Kidney (tissue), 22 donors: ENCODE data around the gene SYT4. TPM values are rescaled to one million over a fixed set of nuclear protein-coding genes. Genes with fewer than 3 reads are reported as not detected.

Experiments
- DNase-seq, 5 donors: peaks; one replicate each; pipeline ENCODE4 v3.0.0-alpha.2; 2013 to 2020
- FAIRE-seq: peaks from 2 replicates; lab custom pipeline; 2012; peaks lifted over from hg19 to GRCh38; lab: Jason Lieb, UNC
- H3K27ac ChIP-seq, 2 donors: one replicate each; pipeline ENCODE4 v1.7.0; 2013; ENCODE audit warnings: low read depth in 2 of 2, low read length in 2 of 2, inconsistent platforms in 1 of 2
- H3K27me3 ChIP-seq: one replicate; pipeline ENCODE4 v1.7.1; 2013; ENCODE audit warnings: low read length, inconsistent platforms; ENCODE audit not compliant: control insufficient read depth, insufficient read depth
- H3K36me3 ChIP-seq, 3 donors: one replicate each; pipeline versions ENCODE4 v1.7.0 to v1.7.1; 2013; ENCODE audit warnings: low read length in 3 of 3, control low read depth in 1 of 3, inconsistent platforms in 1 of 3; ENCODE audit not compliant: insufficient read depth in 3 of 3, control insufficient read depth in 2 of 3
- H3K4me1 ChIP-seq, 3 donors: one replicate each; pipeline versions ENCODE4 v1.7.0 to v1.7.1; 2013; ENCODE audit warnings: low read length in 3 of 3, inconsistent platforms in 1 of 3, low read depth in 1 of 3; ENCODE audit not compliant: control insufficient read depth in 2 of 3, insufficient read depth in 2 of 3
- H3K4me3 ChIP-seq, 3 donors: one replicate each; pipeline versions ENCODE4 v1.7.0 to v1.8.1; 2013; ENCODE audit warnings: low read length in 3 of 3, control low read depth in 1 of 3, inconsistent platforms in 1 of 3
- H3K9ac ChIP-seq, 3 donors: one replicate each; pipeline versions ENCODE4 v1.7.0 to v1.7.1; 2013; ENCODE audit warnings: low read length in 3 of 3, control low read depth in 1 of 3, inconsistent platforms in 1 of 3
- H3K9me3 ChIP-seq, 3 donors: one replicate each; pipeline versions ENCODE4 v1.7.0 to v1.7.1; 2013; ENCODE audit warnings: low read length in 3 of 3, control low read depth in 1 of 3, inconsistent platforms in 1 of 3; ENCODE audit not compliant: control insufficient read depth in 2 of 3, insufficient read depth in 1 of 3
- intact Hi-C: fragments of 100-400 bp; cut with DNase I; formaldehyde crosslinking; loops from one replicate; pipeline ENCODE4 v1.11.1; 2022
- long read RNA-seq, 10 donors: library from polyadenylated mRNA in 1 of 10; unstranded in 1 of 10; transcript quantifications; one replicate each; pipeline ENCODE4 v2.0.0 and lab custom pipeline, GENCODE V29; 2021 to 2026
- polyA plus RNA-seq: library from polyadenylated mRNA; stranded (reverse); fragments of 350-450 nt; fragmentation: Illumina TruSeq; extraction: RNeasy Lipid Tissue Mini Kit (QIAGEN cat#74804); gene quantifications from one replicate; pipeline ENCODE4 v1.2.3, GENCODE V29; 2014; ENCODE audit warnings: low read depth, low replicate concordance; ENCODE audit not compliant: insufficient read depth
- total RNA-seq: library from RNA; stranded (reverse); fragmentation: NEBNext Ultra II Directional; extraction: Animal tissue kit (Norgen Biotek cat#: 25700); gene quantifications from one replicate; pipeline ENCODE4 v1.2.1, GENCODE V29; 2021
- TF ChIP-seq, protein P1 (sequence below): IDR thresholded peaks from 3 replicates; pipeline ENCODE4 v1.5.1; 2012; ENCODE audit warnings: mild to moderate bottlenecking, moderate library complexity, borderline replicate concordance; ENCODE audit not compliant: insufficient read depth; ENCODE audit errors: extremely low read depth
- donor health status: control.
- donor health status: control.
- donor health status: control.
- donor health status: control.
- donor health status: control.
- donor health status: DM: yes; HTN: yes; CAD: no.
- donor health status: Normal renal cell carcinoma (clear cell type).

Gene SYT4, protein sequence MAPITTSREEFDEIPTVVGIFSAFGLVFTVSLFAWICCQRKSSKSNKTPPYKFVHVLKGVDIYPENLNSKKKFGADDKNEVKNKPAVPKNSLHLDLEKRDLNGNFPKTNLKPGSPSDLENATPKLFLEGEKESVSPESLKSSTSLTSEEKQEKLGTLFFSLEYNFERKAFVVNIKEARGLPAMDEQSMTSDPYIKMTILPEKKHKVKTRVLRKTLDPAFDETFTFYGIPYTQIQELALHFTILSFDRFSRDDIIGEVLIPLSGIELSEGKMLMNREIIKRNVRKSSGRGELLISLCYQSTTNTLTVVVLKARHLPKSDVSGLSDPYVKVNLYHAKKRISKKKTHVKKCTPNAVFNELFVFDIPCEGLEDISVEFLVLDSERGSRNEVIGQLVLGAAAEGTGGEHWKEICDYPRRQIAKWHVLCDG
- total RNA-seq (not detected), polyA plus RNA-seq (not detected)
- long read RNA-seq, donor 1 = 0 reads
- long read RNA-seq, donor 2 = 0 reads
- long read RNA-seq, donor 3 = 0 reads
- long read RNA-seq, donor 4 = 0 reads
- long read RNA-seq, donor 5 = 0 reads
- long read RNA-seq, donor 6 = 0 reads
- long read RNA-seq, donor 7 = 0 reads
- long read RNA-seq, donor 8 = 0 reads
- long read RNA-seq, donor 9 = 0 reads
- long read RNA-seq, donor 10 = 0 reads

DNA sequence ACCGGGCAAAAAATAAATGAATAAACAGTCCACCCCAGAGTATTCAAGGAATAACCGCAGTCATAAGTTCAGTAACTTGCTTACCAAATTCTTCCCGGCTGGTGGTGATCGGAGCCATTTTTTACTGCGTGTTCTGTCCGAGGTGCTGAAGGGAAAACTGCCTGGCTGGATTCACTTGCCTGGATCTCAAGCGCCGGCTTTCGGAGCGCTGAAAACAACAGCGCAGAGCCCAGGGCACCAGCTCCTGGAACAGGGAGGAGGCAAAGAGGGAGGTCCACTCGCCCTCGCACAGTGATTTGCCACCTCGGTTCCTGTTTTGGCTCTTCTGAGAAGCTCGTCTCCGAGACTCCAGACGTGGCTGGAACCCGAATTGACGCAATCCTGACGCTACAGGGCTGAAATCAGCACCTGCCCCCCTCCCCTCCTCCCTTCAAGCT is at the start of gene SYT4:
Gene SYT4, minus strand, starts transcription at position 327 of the 437 bp plus-strand sequence. Its CDS starts 209 bp downstream, at position 118.
- no peaks in the 10 kb centered on the region for H3K9me3 ChIP-seq
- no peak within 1 kb of the TSS for H3K27ac ChIP-seq
- no peak within 1 kb of the TSS for H3K4me3 ChIP-seq
- FAIRE-seq (no peak), DNase-seq (peak; percentile 66 to 93 (median 84))
- no peaks in the 10 kb centered on the region for H3K4me1 ChIP-seq
- intact Hi-C loops = loop anchor here (10.0 kb wide), 2 partner anchors 682 to 982 kb away; no protein-coding TSS in a partner anchor
- H3K9ac ChIP-seq = no peak within 1 kb of the TSS
- no peaks in the 10 kb centered on the region for H3K27me3 ChIP-seq
- TF ChIP-seq, protein P1, sequence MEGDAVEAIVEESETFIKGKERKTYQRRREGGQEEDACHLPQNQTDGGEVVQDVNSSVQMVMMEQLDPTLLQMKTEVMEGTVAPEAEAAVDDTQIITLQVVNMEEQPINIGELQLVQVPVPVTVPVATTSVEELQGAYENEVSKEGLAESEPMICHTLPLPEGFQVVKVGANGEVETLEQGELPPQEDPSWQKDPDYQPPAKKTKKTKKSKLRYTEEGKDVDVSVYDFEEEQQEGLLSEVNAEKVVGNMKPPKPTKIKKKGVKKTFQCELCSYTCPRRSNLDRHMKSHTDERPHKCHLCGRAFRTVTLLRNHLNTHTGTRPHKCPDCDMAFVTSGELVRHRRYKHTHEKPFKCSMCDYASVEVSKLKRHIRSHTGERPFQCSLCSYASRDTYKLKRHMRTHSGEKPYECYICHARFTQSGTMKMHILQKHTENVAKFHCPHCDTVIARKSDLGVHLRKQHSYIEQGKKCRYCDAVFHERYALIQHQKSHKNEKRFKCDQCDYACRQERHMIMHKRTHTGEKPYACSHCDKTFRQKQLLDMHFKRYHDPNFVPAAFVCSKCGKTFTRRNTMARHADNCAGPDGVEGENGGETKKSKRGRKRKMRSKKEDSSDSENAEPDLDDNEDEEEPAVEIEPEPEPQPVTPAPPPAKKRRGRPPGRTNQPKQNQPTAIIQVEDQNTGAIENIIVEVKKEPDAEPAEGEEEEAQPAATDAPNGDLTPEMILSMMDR = peak; percentile 6
- H3K36me3 ChIP-seq = no peaks in the 10 kb centered on the region

DNA sequence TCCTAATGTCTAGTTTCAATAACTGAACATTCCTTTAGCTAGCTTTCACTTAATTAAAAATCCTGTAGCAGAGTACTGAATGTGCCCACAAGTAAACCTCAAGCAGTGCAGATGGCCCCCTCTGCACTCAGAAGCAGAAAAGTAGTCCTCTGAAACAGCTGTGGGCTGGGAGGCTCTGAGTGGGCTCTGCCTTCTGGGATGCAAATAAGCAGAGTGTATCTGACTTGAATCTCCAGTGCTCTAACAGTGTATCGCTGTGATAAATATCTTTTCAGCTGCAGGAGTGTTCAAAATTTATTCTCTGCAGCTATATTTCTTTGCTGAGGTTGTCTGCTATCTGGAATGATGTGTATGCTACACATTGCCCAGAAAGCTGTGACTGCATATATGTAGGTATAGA is 44.8 kb upstream of the SYT4 start:
- no peak overlapping the region for H3K9ac ChIP-seq
- H3K27ac ChIP-seq = no peak overlapping the region
- TF ChIP-seq, protein P1 = no peak
- H3K9me3 ChIP-seq = no peaks in the 10 kb centered on the region
- intact Hi-C loops = no loop called here
- H3K27me3 ChIP-seq = no peaks in the 10 kb centered on the region
- no peak overlapping the region for H3K4me3 ChIP-seq
- H3K4me1 ChIP-seq = no peaks in the 10 kb centered on the region
- no peak for DNase-seq
- no peaks in the 10 kb centered on the region for H3K36me3 ChIP-seq
- no peak for FAIRE-seq

- Histone ChIP-seq H3K4me3 (no peak overlapping the region), H3K4me1 (no peaks in the 10 kb centered on the region), H3K9ac (no peak overlapping the region), H3K27ac (no peak overlapping the region), H3K27me3 (no peaks in the 10 kb centered on the region), H3K9me3 (no peaks in the 10 kb centered on the region), H3K36me3 (no peaks in the 10 kb centered on the region)
- FAIRE-seq (no peak), DNase-seq (no peak)
- intact Hi-C loops = no loop called here
- TF ChIP-seq, protein P1 = no peak
Observed at GRCh38 chr18:43314941-43315340, 37.7 kb upstream of the SYT4 start.
